IMR-90 (cell line): ENCODE measurements around the gene DDX10. TPM values are rescaled to one million over a fixed set of nuclear protein-coding genes. Genes with fewer than 3 reads are reported as not detected.

Source experiments
- ATAC-seq: fragments of 200-7000 bp; cut with Tn5 transposase; 2 replicates; pipeline ENCODE4 v1.9.1; 2020; ENCODE audit warnings: low read depth, mild to moderate bottlenecking, moderate library complexity
- BruUV-seq: library from RNA; stranded (reverse); fragments of 400-500 nt; replicated peaks from 2 replicates; lab custom pipeline; 2021; lab: Mats Ljungman, UMichigan
- CTCF ChIA-PET: fragments of 300-600 bp; formaldehyde crosslinking; extraction: SDS; loops from one replicate; lab custom pipeline; 2021; ENCODE audit warnings: antibody characterized with exemption; lab: Yijun Ruan, JAX
- POLR2A ChIA-PET: fragments of 300-600 bp; sonication (Branson Sonifier 250); formaldehyde crosslinking; loops from one replicate; lab custom pipeline; 2022; ENCODE audit warnings: antibody characterized with exemption; ENCODE audit not compliant: unreplicated experiment; lab: Charles Lee
- DNase-seq: peaks from one replicate; pipeline ENCODE4 v3.0.0; 2013
- H2AFZ ChIP-seq: replicated peaks from 2 replicates; pipeline ENCODE3; 2013; ENCODE audit warnings: low read length, mild to moderate bottlenecking; ENCODE audit not compliant: poor library complexity
- H2AK5ac ChIP-seq: 2 replicates; pipeline ENCODE4 v1.6.1; 2013; ENCODE audit warnings: low read depth, low read length, inconsistent platforms
- H2AK9ac ChIP-seq: replicated peaks from 2 replicates; pipeline ENCODE3; 2013; ENCODE audit warnings: mild to moderate bottlenecking, low read depth, low read length, moderate library complexity; ENCODE audit not compliant: poor library complexity
- H2BK120ac ChIP-seq: 2 replicates; pipeline ENCODE4 v1.6.1; 2013; ENCODE audit warnings: low read depth, low read length, inconsistent platforms
- H2BK15ac ChIP-seq: 3 replicates; pipeline ENCODE4 v1.6.1; 2013; ENCODE audit warnings: low read depth, low read length, inconsistent platforms
- H2BK20ac ChIP-seq: 2 replicates; pipeline ENCODE4 v1.6.1; 2013; ENCODE audit warnings: low read depth, mild to moderate bottlenecking, inconsistent platforms, low read length, moderate library complexity
- H2BK5ac ChIP-seq: 2 replicates; pipeline ENCODE4 v1.6.1; 2013; ENCODE audit warnings: mild to moderate bottlenecking, low read depth, low read length, inconsistent platforms; ENCODE audit not compliant: poor library complexity, severe bottlenecking
- H3K14ac ChIP-seq: replicated peaks from 2 replicates; pipeline ENCODE4 v1.6.1; 2013; ENCODE audit warnings: low read depth, low read length, inconsistent platforms
- H3K18ac ChIP-seq: 2 replicates; pipeline ENCODE4 v1.6.1; 2013; ENCODE audit warnings: low read depth, low read length, control low read depth
- H3K23ac ChIP-seq: 2 replicates; pipeline ENCODE4 v1.6.1; 2013; ENCODE audit warnings: low read depth, low read length, inconsistent platforms
- H3K27ac ChIP-seq: 2 replicates; pipeline ENCODE4 v1.5.1; 2013; ENCODE audit warnings: mild to moderate bottlenecking, control low read depth, low read length; ENCODE audit not compliant: insufficient read depth
- H3K27me3 ChIP-seq: 2 replicates; pipeline ENCODE4 v1.6.1; 2013; ENCODE audit warnings: low read length; ENCODE audit not compliant: control insufficient read depth, insufficient read depth
- H3K36me3 ChIP-seq: 2 replicates; pipeline ENCODE4 v1.6.1; 2013; ENCODE audit warnings: low read length, mixed read lengths; ENCODE audit not compliant: control insufficient read depth, insufficient read depth
- H3K4ac ChIP-seq: 2 replicates; pipeline ENCODE4 v1.6.1; 2013; ENCODE audit warnings: low read depth, low read length, inconsistent platforms
- H3K4me1 ChIP-seq: 2 replicates; pipeline ENCODE4 v1.6.1; 2013; ENCODE audit warnings: low read length, mixed read lengths; ENCODE audit not compliant: control insufficient read depth, insufficient read depth
- H3K4me2 ChIP-seq: 2 replicates; pipeline ENCODE4 v1.6.1; 2013; ENCODE audit warnings: low read depth, mild to moderate bottlenecking, control low read depth, low read length, moderate library complexity
- H3K4me3 ChIP-seq: 2 replicates; pipeline ENCODE4 v1.5.1; 2013; ENCODE audit warnings: low read depth, mild to moderate bottlenecking, control low read depth, low read length, moderate library complexity; ENCODE audit not compliant: insufficient read depth
- H3K56ac ChIP-seq: 2 replicates; pipeline ENCODE4 v1.6.1; 2013; ENCODE audit warnings: low read length, inconsistent platforms; ENCODE audit not compliant: insufficient read depth; ENCODE audit errors: extremely low read depth
- H3K79me1 ChIP-seq, 2 experiments: 2 replicates each; pipeline ENCODE4 v1.6.1; 2013; ENCODE audit warnings: low read length in 2 of 2, inconsistent platforms in 1 of 2, low read depth in 1 of 2
- H3K9ac ChIP-seq: 2 replicates; pipeline ENCODE4 v1.6.1; 2013; ENCODE audit warnings: low read depth, low read length, control low read depth
- H3K9me1 ChIP-seq: 2 replicates; pipeline ENCODE4 v1.6.1; 2013; ENCODE audit warnings: low read length, inconsistent platforms; ENCODE audit not compliant: insufficient read depth
- H3K9me3 ChIP-seq: 2 replicates; pipeline ENCODE4 v1.6.1; 2013; ENCODE audit warnings: low read length; ENCODE audit not compliant: control insufficient read depth, insufficient read depth
- H4K20me1 ChIP-seq: 2 replicates; pipeline ENCODE4 v1.6.1; 2013; ENCODE audit warnings: low read length, inconsistent platforms; ENCODE audit not compliant: insufficient read depth
- H4K5ac ChIP-seq: 2 replicates; pipeline ENCODE4 v1.6.1; 2013; ENCODE audit warnings: mild to moderate bottlenecking, low read depth, low read length, control low read depth
- H4K8ac ChIP-seq, 2 experiments: 2 replicates each; pipeline ENCODE4 v1.6.1; 2013; ENCODE audit warnings: low read depth in 2 of 2, low read length in 2 of 2, control low read depth in 1 of 2, inconsistent platforms in 1 of 2
- H4K91ac ChIP-seq: 2 replicates; pipeline ENCODE4 v1.6.1; 2013; ENCODE audit warnings: low read depth, low read length, inconsistent platforms; ENCODE audit not compliant: insufficient read depth
- SMC3 ChIP-seq: fragments of 150-350 bp; IDR thresholded peaks from 2 replicates; pipeline ENCODE4 v1.6.1; 2016; ENCODE audit warnings: low read depth, mild to moderate bottlenecking, antibody characterized with exemption, low read length, moderate library complexity
- WGBS, 2 experiments: methylation state at CpG; one replicate each; pipeline versions ENCODE4 v1.1.5 to v1.1.7; 2013; ENCODE audit warnings: missing lambda C conversion rate in 2 of 2; ENCODE audit not compliant: insufficient read length in 1 of 2; ENCODE audit errors: extremely low coverage in 2 of 2; 5-methylcytosine and 5-hydroxymethylcytosine counted together
- dilution Hi-C: fragments of 300-500 bp; cut with HindIII; formaldehyde crosslinking; loops from one replicate; pipeline ENCODE4 v1.14.3; 2018; ENCODE audit warnings: low sequenced_read_pairs; ENCODE audit not compliant: unreplicated experiment
- in situ Hi-C: fragments of 300-500 bp; cut with MboI; formaldehyde crosslinking; loops from 3 replicates; pipeline ENCODE4 v1.14.3; 2019; ENCODE audit warnings: low sequenced_read_pairs, inconsistent platforms, mixed read lengths
- intact Hi-C: fragments of 100-400 bp; cut with micrococcal nuclease; formaldehyde crosslinking; loops from 2 replicates; pipeline ENCODE4 v1.10.0; 2022
- polyA plus RNA-seq, 3 experiments: library from polyadenylated mRNA; depleted of rRNA; stranded (reverse); fragments of >200 nt; gene quantifications; 2 replicates each; pipeline ENCODE4 v1.2.3, GENCODE V29; 2012; ENCODE audit warnings: low replicate concordance in 1 of 3
- total RNA-seq: library from RNA; depleted of rRNA; stranded (reverse); fragments of >200 nt; gene quantifications from 2 replicates; pipeline ENCODE4 v1.2.3, GENCODE V29; 2012

DDX10 gene
- total and polyA plus RNA-seq, 2 of the 4 experiments (the other 2 are of a cell fraction), result 20.0 to 31.9 TPM

DNA sequence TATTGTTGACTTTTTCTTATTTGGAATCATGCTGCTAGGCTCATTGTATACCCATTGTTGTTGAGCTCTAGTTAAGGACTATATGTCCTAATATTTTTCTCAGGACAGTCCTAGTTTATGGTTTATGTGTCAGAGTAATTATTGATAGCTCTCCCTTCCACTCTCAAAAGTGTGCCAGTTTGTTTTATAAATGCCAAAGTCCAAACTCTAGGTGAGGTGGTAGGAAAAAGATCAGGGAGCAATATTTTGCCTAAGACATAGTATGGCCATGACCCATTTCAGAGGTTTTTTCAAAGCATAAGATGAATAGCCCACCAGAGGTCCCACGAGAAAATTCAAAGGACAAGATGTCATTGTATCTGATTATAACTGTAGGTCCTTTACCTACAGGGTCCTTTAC lies 20.9 kb upstream of the DDX10 start:
- ATAC-seq (no peak), DNase-seq (no peak)
- no peak overlapping the region for H4K8ac ChIP-seq
- H2AFZ ChIP-seq, result no peak overlapping the region
- H3K4me2 ChIP-seq, result no peak overlapping the region
- H3K4me1 ChIP-seq, result no peaks in the 10 kb centered on the region
- no peaks in the 10 kb centered on the region for H4K20me1 ChIP-seq
- H3K9ac ChIP-seq, result no peak overlapping the region
- BruUV-seq, result no TSS peak
- H4K5ac ChIP-seq, result no peak overlapping the region
- TF ChIP-seq SMC3, result no peak
- H3K27me3 ChIP-seq, result no peaks in the 10 kb centered on the region; the same call in none of the 2 replicates
- H3K36me3 ChIP-seq, result no peaks in the 10 kb centered on the region
- H2BK5ac ChIP-seq, result no peak overlapping the region
- no peak overlapping the region for H2AK5ac ChIP-seq
- no peak overlapping the region for H2BK120ac ChIP-seq
- intact Hi-C loops, result no loop called here
- no peak overlapping the region for H3K14ac ChIP-seq
- no peaks in the 10 kb centered on the region for H3K79me1 ChIP-seq
- no peaks in the 10 kb centered on the region for H3K9me3 ChIP-seq
- H3K23ac ChIP-seq, result no peak overlapping the region
- H2BK15ac ChIP-seq, result no peak overlapping the region
- H4K91ac ChIP-seq, result no peak overlapping the region
- ChIA-PET POLR2A (no interaction called here), CTCF (no interaction called here)
- H3K27ac ChIP-seq, result no peak overlapping the region
- no peaks in the 10 kb centered on the region for H3K9me1 ChIP-seq
- H3K18ac ChIP-seq, result no peak overlapping the region
- no peak overlapping the region for H2BK20ac ChIP-seq
- dilution Hi-C loops, result no loop called here
- no peak overlapping the region for H3K4ac ChIP-seq
- no CpG with 5 or more reads among the region's 1 CpG for WGBS, 2 experiments
- no peak overlapping the region for H3K56ac ChIP-seq
- in situ Hi-C loops, result no loop called here
- H2AK9ac ChIP-seq, result no peak overlapping the region
- H3K4me3 ChIP-seq, result no peak overlapping the region
